Measurements from ENCODE around the gene CYP3A5.

Gene CYP3A5

GRCh38 chr7:99615989-99616358, 63.8 kb downstream of the CYP3A5 start:
- DNase-seq (ENCODE audit: low read depth) = no peak

- no peak for DNase-seq (ENCODE audit: low read depth)
Observed at GRCh38 chr7:99614495-99614894, 65.3 kb downstream of the CYP3A5 start.

- DNase-seq (ENCODE audit: low read depth) = no peak
Observed at GRCh38 chr7:99607548-99607947, 72.2 kb downstream of the CYP3A5 start.

GRCh38 chr7:99606531-99606930, 73.3 kb downstream of the CYP3A5 start:
- DNase-seq (ENCODE audit: low read depth) = no peak

GRCh38 chr7:99605527-99605926, 74.3 kb downstream of the CYP3A5 start:
- no peak for DNase-seq (ENCODE audit: low read depth)

- DNase-seq (ENCODE audit: low read depth) = no peak
Observed at GRCh38 chr7:99601656-99602310, 78.0 kb downstream of the CYP3A5 start.

- no peak for DNase-seq (ENCODE audit: low read depth)
Observed at GRCh38 chr7:99599836-99600235, 80.0 kb downstream of the CYP3A5 start.

Measured in stimulated activated CD4-positive, alpha-beta T cell treated with anti-CD3 and anti-CD28 coated beads, Interleukin-2, amount 100 ng/mL, for 4 hours (primary cell).